Cardiac muscle cell (in vitro differentiated cells and primary cell): ENCODE measurements around the gene OR4K13. TPM values are rescaled to one million over a fixed set of nuclear protein-coding genes. Genes with fewer than 3 reads are reported as not detected.

ENCODE experiments used
- DNase-seq, 2 donors: peaks; one replicate each; pipeline versions ENCODE4 v3.0.0 to v3.0.0-alpha.2; 2010 to 2017; ENCODE audit warnings: low read depth in 1 of 2, low spot score in 1 of 2
- H3K27ac ChIP-seq: fragments of 200-600 bp; sonication (generic); 2 replicates; pipeline ENCODE4 v1.5.1; 2016
- H3K27me3 ChIP-seq: fragments of 200-600 bp; sonication (generic); 2 replicates; pipeline ENCODE4 v1.6.0; 2016; ENCODE audit warnings: control low read depth
- H3K36me3 ChIP-seq: fragments of 200-600 bp; sonication (generic); 2 replicates; pipeline ENCODE4 v1.5.1; 2016; ENCODE audit warnings: control low read depth
- H3K4me1 ChIP-seq: fragments of 200-600 bp; sonication (generic); 2 replicates; pipeline ENCODE4 v1.8.1; 2017; ENCODE audit warnings: low read depth, mild to moderate bottlenecking, mixed run types
- H3K4me3 ChIP-seq: fragments of 200-600 bp; sonication (generic); 2 replicates; pipeline ENCODE4 v1.5.1; 2016; ENCODE audit warnings: mild to moderate bottlenecking
- H3K9me3 ChIP-seq: fragments of 200-600 bp; sonication (generic); 2 replicates; pipeline ENCODE4 v1.5.1; 2017; ENCODE audit warnings: low read depth, mild to moderate bottlenecking, control low read depth
- polyA plus RNA-seq: library from polyadenylated mRNA; unstranded; fragments of >200 nt; fragmentation: Nextera tagmentation; extraction: Ambion mirVana; gene quantifications from 2 replicates; pipeline ENCODE4 v1.2.1, GENCODE V29; 2016
- total RNA-seq: library from RNA; depleted of rRNA; stranded (reverse); fragments of >200 nt; gene quantifications from 2 replicates; pipeline ENCODE4 v1.2.3, GENCODE V29; 2016
- TF ChIP-seq, protein P1 (sequence below): IDR thresholded peaks from 2 replicates; pipeline ENCODE4 v1.5.1; 2012; ENCODE audit warnings: low read depth, mild to moderate bottlenecking, low read length

OR4K13 gene
- total and polyA plus RNA-seq, 2 experiments from 2014 or later, result not detected

DNA sequence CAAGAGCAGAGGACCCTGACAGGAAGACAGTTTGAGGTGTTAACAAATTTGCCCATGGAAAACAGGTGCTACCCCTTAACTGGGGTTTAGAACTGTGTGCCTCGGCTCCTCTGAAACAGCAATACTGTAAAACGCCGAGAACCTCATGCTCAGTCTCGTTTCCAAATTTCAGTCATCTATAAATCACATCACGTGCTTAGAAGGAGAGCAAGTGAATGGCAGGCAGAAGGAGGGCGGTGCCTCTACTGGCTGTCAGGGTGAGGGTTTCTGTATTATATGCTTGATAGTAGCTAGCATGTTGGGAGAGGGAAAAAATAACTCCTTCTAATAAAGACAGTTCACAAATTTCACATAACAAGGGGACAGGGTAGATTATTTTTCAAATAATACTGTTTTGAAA is 4.8 kb downstream of the OR4K13 start:
- H3K9me3 ChIP-seq, result peaks cover 5% of the 10 kb centered on the region
- no peaks in the 10 kb centered on the region for H3K36me3 ChIP-seq
- no peak overlapping the region for H3K4me3 ChIP-seq
- no peak for DNase-seq
- no peak overlapping the region for H3K27ac ChIP-seq
- no peaks in the 10 kb centered on the region for H3K27me3 ChIP-seq
- TF ChIP-seq, protein P1, sequence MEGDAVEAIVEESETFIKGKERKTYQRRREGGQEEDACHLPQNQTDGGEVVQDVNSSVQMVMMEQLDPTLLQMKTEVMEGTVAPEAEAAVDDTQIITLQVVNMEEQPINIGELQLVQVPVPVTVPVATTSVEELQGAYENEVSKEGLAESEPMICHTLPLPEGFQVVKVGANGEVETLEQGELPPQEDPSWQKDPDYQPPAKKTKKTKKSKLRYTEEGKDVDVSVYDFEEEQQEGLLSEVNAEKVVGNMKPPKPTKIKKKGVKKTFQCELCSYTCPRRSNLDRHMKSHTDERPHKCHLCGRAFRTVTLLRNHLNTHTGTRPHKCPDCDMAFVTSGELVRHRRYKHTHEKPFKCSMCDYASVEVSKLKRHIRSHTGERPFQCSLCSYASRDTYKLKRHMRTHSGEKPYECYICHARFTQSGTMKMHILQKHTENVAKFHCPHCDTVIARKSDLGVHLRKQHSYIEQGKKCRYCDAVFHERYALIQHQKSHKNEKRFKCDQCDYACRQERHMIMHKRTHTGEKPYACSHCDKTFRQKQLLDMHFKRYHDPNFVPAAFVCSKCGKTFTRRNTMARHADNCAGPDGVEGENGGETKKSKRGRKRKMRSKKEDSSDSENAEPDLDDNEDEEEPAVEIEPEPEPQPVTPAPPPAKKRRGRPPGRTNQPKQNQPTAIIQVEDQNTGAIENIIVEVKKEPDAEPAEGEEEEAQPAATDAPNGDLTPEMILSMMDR, result no peak
- no peaks in the 10 kb centered on the region for H3K4me1 ChIP-seq

GRCh38 chr14:20019257-20019865 is 16.5 kb downstream of the OR4K13 start, which contains the start of gene OR4K14:
OR4K14 (minus strand) TSS chr14:20019307; CDS start chr14:20015193, 4,114 bp downstream.
- no peaks in the 10 kb centered on the region for H3K36me3 ChIP-seq
- H3K4me1 ChIP-seq, result no peaks in the 10 kb centered on the region
- TF ChIP-seq, protein P1, result no peak
- no peaks in the 10 kb centered on the region for H3K27me3 ChIP-seq
- H3K27ac ChIP-seq, result no peak within 1 kb of the TSS
- peaks cover 7% of the 10 kb centered on the region for H3K9me3 ChIP-seq
- no peak for DNase-seq
- H3K4me3 ChIP-seq, result no peak within 1 kb of the TSS

DNA sequence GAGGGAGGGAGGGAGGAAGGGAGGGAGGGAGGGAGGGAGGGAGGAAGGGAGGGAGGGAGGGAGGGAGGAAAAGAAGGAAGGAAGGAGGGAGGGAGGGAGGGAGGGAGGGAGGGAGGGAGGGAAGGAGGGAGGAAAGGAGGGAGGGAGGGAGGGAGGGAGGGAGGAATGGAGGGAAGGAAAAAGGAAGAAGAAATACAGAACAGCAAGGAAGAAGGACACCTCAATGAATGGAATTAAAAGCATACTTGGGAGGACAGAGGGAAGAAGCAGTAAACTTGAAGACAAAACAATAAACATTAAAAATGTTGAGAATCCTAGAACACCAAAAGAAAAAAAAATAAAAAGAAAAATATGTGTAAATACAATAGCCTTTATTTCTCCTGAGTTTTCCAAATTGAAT is 27.7 kb downstream of the OR4K13 start:
- DNase-seq, result no peak
- Histone ChIP-seq H3K36me3 (no peaks in the 10 kb centered on the region), H3K9me3 (peaks cover 6% of the 10 kb centered on the region), H3K4me1 (no peaks in the 10 kb centered on the region), H3K27ac (no peak overlapping the region), H3K4me3 (no peak overlapping the region), H3K27me3 (no peaks in the 10 kb centered on the region)
- TF ChIP-seq, protein P1, result no peak

GRCh38 chr14:20002319-20002718 is 33.5 kb downstream of the OR4K13 start:
- Histone ChIP-seq H3K9me3 (peaks cover 6% of the 10 kb centered on the region), H3K27me3 (no peaks in the 10 kb centered on the region), H3K4me1 (no peaks in the 10 kb centered on the region), H3K27ac (no peak overlapping the region), H3K4me3 (no peak overlapping the region), H3K36me3 (no peaks in the 10 kb centered on the region)
- no peak for DNase-seq
- TF ChIP-seq, protein P1, result no peak

DNA sequence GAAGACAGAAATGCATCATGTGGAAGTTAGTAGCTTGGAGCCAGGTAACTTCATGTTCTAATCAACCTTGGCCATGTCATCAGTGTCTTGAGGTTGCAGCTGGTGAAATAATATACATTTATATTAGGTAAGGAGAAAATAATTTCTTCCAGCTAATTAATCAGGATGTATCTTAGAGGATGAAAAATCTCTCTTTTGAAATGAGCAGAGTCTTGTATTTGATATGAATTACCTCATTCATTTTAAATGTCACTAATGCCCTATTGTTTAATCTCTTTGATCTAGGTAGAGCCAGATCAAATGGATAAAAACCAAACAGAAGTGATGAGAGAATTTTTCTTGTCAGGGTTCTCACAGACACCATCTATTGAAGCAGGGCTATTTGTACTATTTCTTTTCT is 34.0 kb downstream of the OR4K13 start, which contains the start of gene OR4Q2:
TSS of gene OR4Q2 (plus strand) at position 301 of the 400 bp plus-strand sequence.
- Histone ChIP-seq H3K27ac (no peak within 1 kb of the TSS), H3K36me3 (no peaks in the 10 kb centered on the region), H3K4me1 (no peaks in the 10 kb centered on the region), H3K27me3 (no peaks in the 10 kb centered on the region), H3K9me3 (peaks cover 6% of the 10 kb centered on the region), H3K4me3 (no peak within 1 kb of the TSS)
- no peak for DNase-seq
- TF ChIP-seq, protein P1, result no peak
